K562 (cell line): Measurements from ENCODE around the gene MYRIP.

Source experiments
- ELF1 ChIP-seq: fragments of 200-800 bp; sonication (Bioruptor generic); IDR thresholded peaks from 2 replicates; pipeline ENCODE4 v1.6.1; 2016; ENCODE audit warnings: missing genetic modification characterization, missing compliant biosample characterization
- EWSR1 ChIP-seq: fragments of 450-650 bp; IDR thresholded peaks from 2 replicates; pipeline ENCODE4 v1.6.1; 2018; ENCODE audit warnings: borderline replicate concordance, mild to moderate bottlenecking, low read depth, moderate library complexity; ENCODE audit not compliant: partially characterized antibody
- KAT8 ChIP-seq: fragments of 450-650 bp; IDR thresholded peaks from 2 replicates; pipeline ENCODE4 v1.6.1; 2016; ENCODE audit warnings: low read depth, mild to moderate bottlenecking
- ZBTB1 ChIP-seq: sonication (generic); formaldehyde crosslinking; IDR thresholded peaks from 2 replicates; pipeline ENCODE4 v1.8.1; 2023; ENCODE audit warnings: missing genetic modification reagents, low read depth, mild to moderate bottlenecking, borderline replicate concordance
- TF ChIP-seq, protein P1 (sequence below), 2 experiments: fragments of 450-650 bp; formaldehyde crosslinking in 1 of 2; IDR thresholded peaks; 2 replicates each; pipeline versions ENCODE4 v1.4.0 to v1.6.1; 2014 to 2020; ENCODE audit warnings: mild to moderate bottlenecking in 2 of 2, borderline replicate concordance in 1 of 2, low read depth in 1 of 2
- TF ChIP-seq, protein P2 (sequence below), 3 experiments: IDR thresholded peaks in 2 of 3; conservative IDR thresholded peaks in 1 of 3; 2 replicates each; pipeline ENCODE4 v1.5.1; 2011 to 2012; ENCODE audit warnings: low read length in 3 of 3, mild to moderate bottlenecking in 3 of 3, control low read depth in 2 of 3, improper control_type of control experiment in 1 of 3, inconsistent platforms in 1 of 3, low read depth in 1 of 3, mixed read lengths in 1 of 3, moderate library complexity in 1 of 3; ENCODE audit not compliant: insufficient read depth in 2 of 3

DNA sequence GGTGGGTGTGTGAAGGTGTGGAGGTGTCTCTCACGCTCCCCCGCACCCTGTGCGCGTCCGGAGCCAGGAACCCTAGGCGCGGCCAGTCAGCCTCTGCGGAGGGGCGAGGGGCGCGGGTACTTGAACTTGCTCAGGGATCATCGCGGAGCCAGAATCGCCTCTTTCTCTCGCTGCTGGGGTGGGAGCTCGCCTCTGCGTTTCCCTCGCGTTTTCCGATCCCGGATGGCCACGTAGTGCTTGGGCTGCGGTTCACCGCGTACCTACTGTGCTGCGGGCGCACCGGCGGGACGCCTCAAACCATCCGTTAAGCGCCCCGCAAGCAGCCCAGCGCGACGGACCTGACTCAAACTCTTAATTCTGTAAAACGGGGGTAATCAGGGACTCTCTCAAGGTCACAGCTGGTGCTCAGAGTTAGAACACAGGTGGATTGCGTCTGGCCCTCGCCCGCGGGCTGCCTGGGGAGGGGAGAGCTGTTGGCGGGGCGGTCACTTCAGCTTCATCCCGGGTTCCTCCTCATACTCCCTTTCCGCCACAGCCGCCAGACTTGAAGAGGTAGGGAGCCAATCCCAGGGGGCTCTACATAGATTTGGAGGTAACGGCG lies 686 bp downstream of the MYRIP start:
- TF ChIP-seq EWSR1, result no peak
- TF ChIP-seq, protein P1, sequence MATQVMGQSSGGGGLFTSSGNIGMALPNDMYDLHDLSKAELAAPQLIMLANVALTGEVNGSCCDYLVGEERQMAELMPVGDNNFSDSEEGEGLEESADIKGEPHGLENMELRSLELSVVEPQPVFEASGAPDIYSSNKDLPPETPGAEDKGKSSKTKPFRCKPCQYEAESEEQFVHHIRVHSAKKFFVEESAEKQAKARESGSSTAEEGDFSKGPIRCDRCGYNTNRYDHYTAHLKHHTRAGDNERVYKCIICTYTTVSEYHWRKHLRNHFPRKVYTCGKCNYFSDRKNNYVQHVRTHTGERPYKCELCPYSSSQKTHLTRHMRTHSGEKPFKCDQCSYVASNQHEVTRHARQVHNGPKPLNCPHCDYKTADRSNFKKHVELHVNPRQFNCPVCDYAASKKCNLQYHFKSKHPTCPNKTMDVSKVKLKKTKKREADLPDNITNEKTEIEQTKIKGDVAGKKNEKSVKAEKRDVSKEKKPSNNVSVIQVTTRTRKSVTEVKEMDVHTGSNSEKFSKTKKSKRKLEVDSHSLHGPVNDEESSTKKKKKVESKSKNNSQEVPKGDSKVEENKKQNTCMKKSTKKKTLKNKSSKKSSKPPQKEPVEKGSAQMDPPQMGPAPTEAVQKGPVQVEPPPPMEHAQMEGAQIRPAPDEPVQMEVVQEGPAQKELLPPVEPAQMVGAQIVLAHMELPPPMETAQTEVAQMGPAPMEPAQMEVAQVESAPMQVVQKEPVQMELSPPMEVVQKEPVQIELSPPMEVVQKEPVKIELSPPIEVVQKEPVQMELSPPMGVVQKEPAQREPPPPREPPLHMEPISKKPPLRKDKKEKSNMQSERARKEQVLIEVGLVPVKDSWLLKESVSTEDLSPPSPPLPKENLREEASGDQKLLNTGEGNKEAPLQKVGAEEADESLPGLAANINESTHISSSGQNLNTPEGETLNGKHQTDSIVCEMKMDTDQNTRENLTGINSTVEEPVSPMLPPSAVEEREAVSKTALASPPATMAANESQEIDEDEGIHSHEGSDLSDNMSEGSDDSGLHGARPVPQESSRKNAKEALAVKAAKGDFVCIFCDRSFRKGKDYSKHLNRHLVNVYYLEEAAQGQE (IDR thresholded peaks at IDR 0.05; ENCODE audit: borderline replicate concordance), result no peak
- TF ChIP-seq, protein P1 (CRISPR knock-in tag; IDR thresholded peaks at IDR 0.05; ENCODE audit: low read depth), result no peak
- no peak for TF ChIP-seq ELF1
- TF ChIP-seq, protein P2, sequence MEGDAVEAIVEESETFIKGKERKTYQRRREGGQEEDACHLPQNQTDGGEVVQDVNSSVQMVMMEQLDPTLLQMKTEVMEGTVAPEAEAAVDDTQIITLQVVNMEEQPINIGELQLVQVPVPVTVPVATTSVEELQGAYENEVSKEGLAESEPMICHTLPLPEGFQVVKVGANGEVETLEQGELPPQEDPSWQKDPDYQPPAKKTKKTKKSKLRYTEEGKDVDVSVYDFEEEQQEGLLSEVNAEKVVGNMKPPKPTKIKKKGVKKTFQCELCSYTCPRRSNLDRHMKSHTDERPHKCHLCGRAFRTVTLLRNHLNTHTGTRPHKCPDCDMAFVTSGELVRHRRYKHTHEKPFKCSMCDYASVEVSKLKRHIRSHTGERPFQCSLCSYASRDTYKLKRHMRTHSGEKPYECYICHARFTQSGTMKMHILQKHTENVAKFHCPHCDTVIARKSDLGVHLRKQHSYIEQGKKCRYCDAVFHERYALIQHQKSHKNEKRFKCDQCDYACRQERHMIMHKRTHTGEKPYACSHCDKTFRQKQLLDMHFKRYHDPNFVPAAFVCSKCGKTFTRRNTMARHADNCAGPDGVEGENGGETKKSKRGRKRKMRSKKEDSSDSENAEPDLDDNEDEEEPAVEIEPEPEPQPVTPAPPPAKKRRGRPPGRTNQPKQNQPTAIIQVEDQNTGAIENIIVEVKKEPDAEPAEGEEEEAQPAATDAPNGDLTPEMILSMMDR (IDR thresholded peaks at IDR 0.05 in 2 of 3, conservative IDR thresholded peaks at IDR 0.05 in 1 of 3; ENCODE audit: insufficient read depth in 2 of 3, low read depth in 1 of 3, low read length in 3 of 3), result no peak
- TF ChIP-seq ZBTB1, result no peak
- TF ChIP-seq KAT8, result no peak
